Measurements from ENCODE around the gene IKBKE. TPM values are rescaled to one million over a fixed set of nuclear protein-coding genes. Genes with fewer than 3 reads are reported as not detected.

Gene IKBKE
- total RNA-seq, 1 experiment from 2014 or later = 6.6 TPM

DNA sequence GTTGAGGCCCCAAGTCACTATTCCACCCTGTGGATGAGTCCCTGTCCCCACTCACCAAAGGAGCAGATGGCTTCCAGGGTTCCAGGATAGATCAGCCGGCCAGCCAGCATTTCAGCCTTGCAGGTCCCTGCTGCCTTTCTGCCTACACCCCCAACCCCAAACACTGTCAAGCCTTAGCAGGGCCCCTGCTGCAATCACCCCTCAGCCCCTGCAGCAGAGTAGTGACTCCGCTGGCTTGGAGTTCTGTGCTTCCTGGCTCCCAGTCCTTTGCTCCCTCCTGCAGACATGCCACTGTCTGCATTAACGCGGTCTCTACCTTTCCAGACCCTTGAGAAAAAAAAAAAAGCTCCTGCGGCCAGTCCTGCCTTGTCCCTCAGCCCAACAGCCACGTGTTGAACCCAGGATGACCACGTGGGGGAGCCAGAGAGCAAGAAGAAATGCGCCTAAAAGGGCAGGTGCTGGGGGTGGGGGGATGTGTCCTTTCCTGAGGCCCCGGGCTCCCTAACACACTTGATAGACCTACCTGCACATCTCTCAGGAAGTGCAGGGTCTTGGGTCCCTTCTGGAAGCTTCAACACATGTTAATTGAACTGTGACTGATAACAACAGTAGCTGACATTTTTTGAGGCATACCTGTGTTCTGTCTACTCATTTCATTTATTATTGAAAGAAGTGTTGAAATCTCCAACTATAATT lies 74.4 kb downstream of the IKBKE start:
- no peak overlapping the region for H3K27ac ChIP-seq (ENCODE audit: insufficient read length, low read depth, low read length)
- H4K8ac ChIP-seq (replicated peaks; ENCODE audit: insufficient read length, low read depth, low read length) = no peak overlapping the region
- no peak overlapping the region for H3K4me2 ChIP-seq (ENCODE audit: insufficient read depth, insufficient read length, low read length)
- no peak overlapping the region for H3K9ac ChIP-seq (ENCODE audit: extremely low read depth, insufficient read length, low read length)
- no peak overlapping the region for H3T11ph ChIP-seq (ENCODE audit: low read length)
- no peaks in the 10 kb centered on the region for H4K20me1 ChIP-seq (ENCODE audit: control insufficient read depth, insufficient read depth, insufficient read length)
- no peak overlapping the region for H3K23ac ChIP-seq (ENCODE audit: insufficient read length, low read depth, low read length)
- no peak overlapping the region for H4K5ac ChIP-seq (ENCODE audit: insufficient read length, low read depth, low read length)
- Mint-ChIP-seq H3K4me3 (no peak overlapping the region), H3K4me1 (peaks cover 8 to 16% of the 10 kb centered on the region in 2 experiments), H3K9me3 (peaks cover 0 to 2% of the 10 kb centered on the region in 2 experiments; a peak in 1 of 5 replicates), H3K27ac (no peak overlapping the region; a peak in 1 of 7 replicates), H3K36me3 (ENCODE audit: insufficient read depth in 1 of 3, low read depth in 3 of 3) (no peaks in the 10 kb centered on the region; a peak in 1 of 7 replicates), H3K27me3 (ENCODE audit: low read depth) (peaks cover 4% of the 10 kb centered on the region)
- no CpG with 5 or more reads among the region's 9 CpGs for WGBS (ENCODE audit: extremely low coverage, insufficient read length, low lambda C conversion rate)
- H2AFZ ChIP-seq (ENCODE audit: low read length) = no peak overlapping the region
- TF ChIP-seq, protein P1, sequence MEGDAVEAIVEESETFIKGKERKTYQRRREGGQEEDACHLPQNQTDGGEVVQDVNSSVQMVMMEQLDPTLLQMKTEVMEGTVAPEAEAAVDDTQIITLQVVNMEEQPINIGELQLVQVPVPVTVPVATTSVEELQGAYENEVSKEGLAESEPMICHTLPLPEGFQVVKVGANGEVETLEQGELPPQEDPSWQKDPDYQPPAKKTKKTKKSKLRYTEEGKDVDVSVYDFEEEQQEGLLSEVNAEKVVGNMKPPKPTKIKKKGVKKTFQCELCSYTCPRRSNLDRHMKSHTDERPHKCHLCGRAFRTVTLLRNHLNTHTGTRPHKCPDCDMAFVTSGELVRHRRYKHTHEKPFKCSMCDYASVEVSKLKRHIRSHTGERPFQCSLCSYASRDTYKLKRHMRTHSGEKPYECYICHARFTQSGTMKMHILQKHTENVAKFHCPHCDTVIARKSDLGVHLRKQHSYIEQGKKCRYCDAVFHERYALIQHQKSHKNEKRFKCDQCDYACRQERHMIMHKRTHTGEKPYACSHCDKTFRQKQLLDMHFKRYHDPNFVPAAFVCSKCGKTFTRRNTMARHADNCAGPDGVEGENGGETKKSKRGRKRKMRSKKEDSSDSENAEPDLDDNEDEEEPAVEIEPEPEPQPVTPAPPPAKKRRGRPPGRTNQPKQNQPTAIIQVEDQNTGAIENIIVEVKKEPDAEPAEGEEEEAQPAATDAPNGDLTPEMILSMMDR (conservative IDR thresholded peaks at IDR 0.05) = peak; percentile 85
- H2BK5ac ChIP-seq (ENCODE audit: insufficient read length, low read length) = no peak overlapping the region
- H2BK120ac ChIP-seq (ENCODE audit: low read depth, low read length, poor library complexity, severe bottlenecking) = no peak overlapping the region
- no peak overlapping the region for H4K91ac ChIP-seq (ENCODE audit: insufficient read length, low read depth, low read length)
- no peaks in the 10 kb centered on the region for H3K27me3 ChIP-seq (ENCODE audit: insufficient read depth, low read length)
- no peak overlapping the region for H3K56ac ChIP-seq (ENCODE audit: insufficient read length, low read depth, low read length)
- H3K79me1 ChIP-seq (ENCODE audit: insufficient read depth, low read depth, low read length, poor library complexity, severe bottlenecking) = no peaks in the 10 kb centered on the region
- no peaks in the 10 kb centered on the region for H3K9me3 ChIP-seq (ENCODE audit: control insufficient read depth, low read depth, low read length)
- H3K14ac ChIP-seq (ENCODE audit: insufficient read depth, low read length) = no peak overlapping the region
- no peak overlapping the region for H2AK5ac ChIP-seq (ENCODE audit: insufficient read length, low read length)
- H3K23me2 ChIP-seq (ENCODE audit: insufficient read length, low read depth, low read length, poor library complexity, severe bottlenecking) = no peaks in the 10 kb centered on the region
- H3K79me2 ChIP-seq (ENCODE audit: insufficient read depth, low read length) = no peaks in the 10 kb centered on the region
- no peak overlapping the region for H3K18ac ChIP-seq (ENCODE audit: insufficient read length, low read depth, low read length)
- no peak overlapping the region for H2BK12ac ChIP-seq (ENCODE audit: insufficient read length, low read depth, low read length)
- DNase-seq = peak; percentile 92
- H3K4me1 ChIP-seq (ENCODE audit: insufficient read depth, low read length) = no peaks in the 10 kb centered on the region; the same call in 1 of the 2 replicates
- H2BK15ac ChIP-seq (ENCODE audit: low read depth, low read length) = no peak overlapping the region
- H2BK20ac ChIP-seq (ENCODE audit: low read depth, low read length, poor library complexity, severe bottlenecking) = no peak overlapping the region
- H3K4ac ChIP-seq (ENCODE audit: low read depth, low read length) = no peak overlapping the region

Data from H9 (cell line).